ENCODE data around the gene FAM3B.

Gene FAM3B

DNA sequence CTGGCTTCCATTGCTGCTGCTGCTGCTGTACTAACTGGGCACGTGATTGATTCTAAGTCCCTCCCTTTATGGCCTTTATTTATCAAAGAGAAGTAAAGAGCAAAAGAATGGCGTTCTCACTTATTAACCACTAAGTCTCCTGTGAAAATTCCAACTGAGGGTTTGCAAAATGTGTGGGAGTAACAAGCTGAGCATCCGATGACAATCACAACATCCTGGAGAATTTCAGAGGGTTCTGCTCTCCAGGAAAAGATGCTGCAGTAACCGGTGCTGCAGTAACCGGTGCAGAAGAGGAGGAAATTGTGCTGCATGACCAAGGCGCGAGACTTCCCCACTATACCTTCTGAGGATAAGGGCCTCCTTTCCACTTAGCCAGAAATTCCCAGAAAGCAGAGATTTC lies 32.5 kb downstream of the FAM3B start:
- H2AK5ac ChIP-seq (ENCODE audit: low read length) = no peak overlapping the region
- no peaks in the 10 kb centered on the region for H3K36me3 ChIP-seq (ENCODE audit: control insufficient read depth, insufficient read depth, low read length)
- no peaks in the 10 kb centered on the region for H3K79me2 ChIP-seq (ENCODE audit: control insufficient read depth, insufficient read depth, low read length)
- no peak overlapping the region for H3K23ac ChIP-seq (ENCODE audit: low read length)
- H3K27me3 ChIP-seq (ENCODE audit: insufficient read depth, low read length, poor library complexity) = no peaks in the 10 kb centered on the region
- no peak overlapping the region for H3K4me3 ChIP-seq (ENCODE audit: low read length)
- WGBS (ENCODE audit: extremely low coverage, insufficient coverage, low lambda C conversion rate) = no CpG with 5 or more reads among the region's 7 CpGs
- no peak overlapping the region for H4K8ac ChIP-seq (ENCODE audit: low read depth, low read length)
- H3K18ac ChIP-seq (ENCODE audit: low read length) = no peak overlapping the region
- no peak overlapping the region for H3K4ac ChIP-seq (ENCODE audit: low read depth, low read length)
- H3K79me1 ChIP-seq (ENCODE audit: low read length) = no peaks in the 10 kb centered on the region
- H3K4me2 ChIP-seq (ENCODE audit: low read length) = no peak overlapping the region
- H3K56ac ChIP-seq (ENCODE audit: low read length) = no peak overlapping the region
- H3K27ac ChIP-seq (ENCODE audit: low read depth, low read length) = no peak overlapping the region
- H3K9ac ChIP-seq (ENCODE audit: low read length) = no peak overlapping the region
- no peak overlapping the region for H2BK15ac ChIP-seq (replicated peaks; ENCODE audit: low read depth)
- no peaks in the 10 kb centered on the region for H3K4me1 ChIP-seq (ENCODE audit: control insufficient read depth, low read depth, low read length)
- DNase-seq = no peak
- H2BK5ac ChIP-seq (ENCODE audit: low read length) = no peak overlapping the region
- H4K5ac ChIP-seq (ENCODE audit: low read length) = no peak overlapping the region
- no peak overlapping the region for H2BK120ac ChIP-seq (ENCODE audit: low read depth, low read length)

- Histone ChIP-seq H2AK5ac (ENCODE audit: low read length) (no peak overlapping the region), H3K4me1 (ENCODE audit: control insufficient read depth, low read depth, low read length) (no peaks in the 10 kb centered on the region), H3K56ac (ENCODE audit: low read length) (no peak overlapping the region), H3K4ac (ENCODE audit: low read depth, low read length) (no peak overlapping the region), H3K27me3 (ENCODE audit: insufficient read depth, low read length, poor library complexity) (no peaks in the 10 kb centered on the region), H3K4me3 (ENCODE audit: low read length) (no peak overlapping the region), H4K8ac (ENCODE audit: low read depth, low read length) (no peak overlapping the region), H2BK120ac (ENCODE audit: low read depth, low read length) (no peak overlapping the region), H3K18ac (ENCODE audit: low read length) (no peak overlapping the region), H3K4me2 (ENCODE audit: low read length) (no peak overlapping the region), H3K27ac (ENCODE audit: low read depth, low read length) (no peak overlapping the region), H3K9ac (ENCODE audit: low read length) (no peak overlapping the region), H3K36me3 (ENCODE audit: control insufficient read depth, insufficient read depth, low read length) (no peaks in the 10 kb centered on the region), H3K79me2 (ENCODE audit: control insufficient read depth, insufficient read depth, low read length) (no peaks in the 10 kb centered on the region), H2BK5ac (ENCODE audit: low read length) (no peak overlapping the region), H3K23ac (ENCODE audit: low read length) (no peak overlapping the region), H4K5ac (ENCODE audit: low read length) (no peak overlapping the region), H2BK15ac (replicated peaks; ENCODE audit: low read depth) (no peak overlapping the region), H3K79me1 (ENCODE audit: low read length) (no peaks in the 10 kb centered on the region)
- WGBS (ENCODE audit: extremely low coverage, insufficient coverage, low lambda C conversion rate) = no CpG with 5 or more reads among the region's 19 CpGs
- no peak for DNase-seq
These were observed 33.2 kb downstream of the FAM3B start for GRCh38 chr21:41349619-41350390.

DNA sequence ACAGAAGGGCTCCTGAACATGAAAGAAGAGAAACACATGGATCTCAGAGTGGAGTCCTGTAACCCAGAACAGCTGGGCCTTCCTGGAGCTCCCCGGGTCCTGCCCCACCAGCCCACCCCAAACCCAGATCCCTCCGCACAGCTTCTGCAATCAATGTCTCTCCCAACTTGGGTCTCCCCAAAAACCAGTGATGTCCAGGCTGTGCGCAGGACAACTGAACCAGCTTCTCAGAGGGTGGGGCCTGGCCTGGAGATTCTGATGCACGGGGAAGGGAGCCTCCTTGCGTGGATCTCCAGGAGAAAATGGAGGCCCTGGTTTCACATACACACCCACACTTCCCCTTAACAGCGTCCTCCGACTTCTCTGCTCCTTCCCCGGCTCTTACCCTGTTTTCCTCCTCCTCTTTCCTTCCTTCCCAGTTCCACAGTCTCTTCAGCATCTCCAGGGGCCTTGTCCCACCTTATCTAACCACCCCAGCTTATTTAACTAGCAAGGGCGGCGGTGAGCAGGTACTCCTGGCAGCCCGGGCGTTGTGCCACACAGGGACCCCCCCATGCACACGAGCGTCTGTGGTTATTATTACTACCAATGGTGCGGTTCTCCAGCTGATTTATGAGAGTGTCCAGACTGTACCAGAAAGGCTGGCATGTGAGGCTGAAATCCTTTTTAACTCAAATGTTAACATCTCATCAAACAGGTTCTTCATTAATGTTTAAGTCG lies 34.0 kb downstream of the FAM3B start:
- Histone ChIP-seq H3K79me2 (ENCODE audit: control insufficient read depth, insufficient read depth, low read length) (no peaks in the 10 kb centered on the region), H3K4me1 (ENCODE audit: control insufficient read depth, low read depth, low read length) (no peaks in the 10 kb centered on the region), H3K9ac (ENCODE audit: low read length) (no peak overlapping the region), H3K23ac (ENCODE audit: low read length) (no peak overlapping the region), H3K4ac (ENCODE audit: low read depth, low read length) (no peak overlapping the region), H3K79me1 (ENCODE audit: low read length) (no peaks in the 10 kb centered on the region), H2BK5ac (ENCODE audit: low read length) (no peak overlapping the region), H3K4me2 (ENCODE audit: low read length) (no peak overlapping the region), H3K4me3 (ENCODE audit: low read length) (no peak overlapping the region), H2AK5ac (ENCODE audit: low read length) (no peak overlapping the region), H3K27me3 (ENCODE audit: insufficient read depth, low read length, poor library complexity) (no peaks in the 10 kb centered on the region), H2BK120ac (ENCODE audit: low read depth, low read length) (no peak overlapping the region), H3K36me3 (ENCODE audit: control insufficient read depth, insufficient read depth, low read length) (no peaks in the 10 kb centered on the region), H3K18ac (ENCODE audit: low read length) (no peak overlapping the region), H4K8ac (ENCODE audit: low read depth, low read length) (no peak overlapping the region), H3K56ac (ENCODE audit: low read length) (no peak overlapping the region), H4K5ac (ENCODE audit: low read length) (no peak overlapping the region), H2BK15ac (replicated peaks; ENCODE audit: low read depth) (no peak overlapping the region), H3K27ac (ENCODE audit: low read depth, low read length) (no peak overlapping the region)
- no CpG with 5 or more reads among the region's 16 CpGs for WGBS (ENCODE audit: extremely low coverage, insufficient coverage, low lambda C conversion rate)
- no peak for DNase-seq

- Histone ChIP-seq H3K79me1 (ENCODE audit: low read length) (no peaks in the 10 kb centered on the region), H4K5ac (ENCODE audit: low read length) (no peak overlapping the region), H3K79me2 (ENCODE audit: control insufficient read depth, insufficient read depth, low read length) (no peaks in the 10 kb centered on the region), H3K27ac (ENCODE audit: low read depth, low read length) (no peak overlapping the region), H3K9ac (ENCODE audit: low read length) (no peak overlapping the region), H2BK5ac (ENCODE audit: low read length) (no peak overlapping the region), H3K4ac (ENCODE audit: low read depth, low read length) (no peak overlapping the region), H3K4me1 (ENCODE audit: control insufficient read depth, low read depth, low read length) (no peaks in the 10 kb centered on the region), H2BK15ac (replicated peaks; ENCODE audit: low read depth) (no peak overlapping the region), H2AK5ac (ENCODE audit: low read length) (no peak overlapping the region), H4K8ac (ENCODE audit: low read depth, low read length) (no peak overlapping the region), H3K4me2 (ENCODE audit: low read length) (no peak overlapping the region), H3K36me3 (ENCODE audit: control insufficient read depth, insufficient read depth, low read length) (no peaks in the 10 kb centered on the region), H3K27me3 (ENCODE audit: insufficient read depth, low read length, poor library complexity) (no peaks in the 10 kb centered on the region), H2BK120ac (ENCODE audit: low read depth, low read length) (no peak overlapping the region), H3K4me3 (ENCODE audit: low read length) (no peak overlapping the region), H3K23ac (ENCODE audit: low read length) (no peak overlapping the region), H3K56ac (ENCODE audit: low read length) (no peak overlapping the region), H3K18ac (ENCODE audit: low read length) (no peak overlapping the region)
- peak; percentile 65 for DNase-seq
- WGBS (ENCODE audit: extremely low coverage, insufficient coverage, low lambda C conversion rate) = no CpG with 5 or more reads among the region's 8 CpGs
These were observed 40.9 kb downstream of the FAM3B start for GRCh38 chr21:41357546-41357945.

DNA sequence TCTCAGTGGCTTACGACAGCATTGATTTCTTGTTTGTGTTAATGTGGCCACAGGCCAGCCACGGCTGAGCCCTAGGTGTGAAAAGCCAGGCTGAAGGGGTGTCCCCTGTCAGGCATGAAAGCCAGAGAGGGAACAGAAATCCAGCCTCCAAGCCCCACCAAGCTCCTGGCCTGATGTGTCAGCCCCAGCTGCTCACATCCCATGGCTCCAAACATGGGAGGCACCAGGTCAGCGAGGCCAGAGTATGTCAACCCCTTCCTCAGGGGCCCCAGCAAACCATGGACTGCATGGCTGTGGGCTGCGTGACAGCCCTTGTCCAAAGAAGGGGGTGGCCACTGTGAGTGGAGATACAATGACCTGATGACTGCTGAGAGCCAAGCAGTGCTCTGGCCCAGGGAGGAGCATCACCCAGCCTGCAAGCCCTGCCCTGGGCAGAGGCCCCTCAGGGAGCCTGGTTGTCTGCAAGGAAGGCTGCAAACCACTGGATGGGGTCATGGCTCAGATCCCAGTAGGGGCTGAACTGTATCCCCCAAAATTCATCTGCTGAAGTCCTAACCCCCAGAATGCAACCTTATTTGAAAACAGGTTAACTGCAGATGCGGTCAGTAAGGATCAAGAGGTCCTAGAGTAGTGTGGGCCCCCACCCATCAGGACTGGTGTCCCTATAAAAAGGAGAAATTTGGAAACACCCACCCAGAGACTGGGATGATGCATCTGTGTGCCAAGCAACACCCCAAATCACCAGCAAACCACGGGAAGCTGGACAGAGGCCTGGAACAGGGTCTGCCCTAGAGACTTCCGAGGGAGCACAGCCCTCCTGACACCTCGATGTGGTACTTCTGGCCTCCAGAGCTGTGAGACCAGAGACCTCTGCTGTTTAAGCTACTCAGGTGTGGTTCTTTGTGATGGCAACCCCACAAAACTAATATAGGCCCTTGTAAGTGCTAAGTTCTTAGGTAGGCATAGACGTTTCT lies 41.9 kb downstream of the FAM3B start:
- H3K4ac ChIP-seq (ENCODE audit: low read depth, low read length) = no peak overlapping the region
- H2BK120ac ChIP-seq (ENCODE audit: low read depth, low read length) = no peak overlapping the region
- H4K5ac ChIP-seq (ENCODE audit: low read length) = no peak overlapping the region
- H3K79me1 ChIP-seq (ENCODE audit: low read length) = no peaks in the 10 kb centered on the region
- H3K4me3 ChIP-seq (ENCODE audit: low read length) = no peak overlapping the region
- no peaks in the 10 kb centered on the region for H3K27me3 ChIP-seq (ENCODE audit: insufficient read depth, low read length, poor library complexity)
- no peak overlapping the region for H4K8ac ChIP-seq (ENCODE audit: low read depth, low read length)
- no peaks in the 10 kb centered on the region for H3K36me3 ChIP-seq (ENCODE audit: control insufficient read depth, insufficient read depth, low read length)
- H3K18ac ChIP-seq (ENCODE audit: low read length) = no peak overlapping the region
- no peak overlapping the region for H3K9ac ChIP-seq (ENCODE audit: low read length)
- no peak overlapping the region for H2BK5ac ChIP-seq (ENCODE audit: low read length)
- no CpG with 5 or more reads among the region's 9 CpGs for WGBS (ENCODE audit: extremely low coverage, insufficient coverage, low lambda C conversion rate)
- no peak overlapping the region for H2BK15ac ChIP-seq (replicated peaks; ENCODE audit: low read depth)
- no peaks in the 10 kb centered on the region for H3K79me2 ChIP-seq (ENCODE audit: control insufficient read depth, insufficient read depth, low read length)
- no peak overlapping the region for H3K27ac ChIP-seq (ENCODE audit: low read depth, low read length)
- H3K23ac ChIP-seq (ENCODE audit: low read length) = no peak overlapping the region
- H3K4me2 ChIP-seq (ENCODE audit: low read length) = no peak overlapping the region
- DNase-seq = no peak
- no peaks in the 10 kb centered on the region for H3K4me1 ChIP-seq (ENCODE audit: control insufficient read depth, low read depth, low read length)
- H2AK5ac ChIP-seq (ENCODE audit: low read length) = no peak overlapping the region
- no peak overlapping the region for H3K56ac ChIP-seq (ENCODE audit: low read length)
